ENCODE data around the gene CNTNAP1. TPM values are rescaled to one million over a fixed set of nuclear protein-coding genes. Genes with fewer than 3 reads are reported as not detected.
A peak's percentile ranks its signal among the peaks of the same experiment; 100 is the strongest.
"Not testable (repeated sequence)": the region's sequence is repeated elsewhere in the genome, so short reads cannot be mapped to it uniquely, and the experiment has no call there.

The CNTNAP1 gene
- 0.08 and 0.23 TPM in 2 replicates for total RNA-seq (2014; rRNA removed; shearing (Covaris generic))

GRCh38 chr17:42681976-42682721 lies at the start of gene CNTNAP1:
Gene CNTNAP1 (plus strand): TSS chr17:42682531. CDS start chr17:42682830, 299 bp downstream.
- no peak for DNase-seq (ENCODE audit: low spot score)

GRCh38 chr17:42632949-42633444 lies 49.3 kb upstream of the CNTNAP1 start:
- no peak for DNase-seq (ENCODE audit: low spot score)

DNA sequence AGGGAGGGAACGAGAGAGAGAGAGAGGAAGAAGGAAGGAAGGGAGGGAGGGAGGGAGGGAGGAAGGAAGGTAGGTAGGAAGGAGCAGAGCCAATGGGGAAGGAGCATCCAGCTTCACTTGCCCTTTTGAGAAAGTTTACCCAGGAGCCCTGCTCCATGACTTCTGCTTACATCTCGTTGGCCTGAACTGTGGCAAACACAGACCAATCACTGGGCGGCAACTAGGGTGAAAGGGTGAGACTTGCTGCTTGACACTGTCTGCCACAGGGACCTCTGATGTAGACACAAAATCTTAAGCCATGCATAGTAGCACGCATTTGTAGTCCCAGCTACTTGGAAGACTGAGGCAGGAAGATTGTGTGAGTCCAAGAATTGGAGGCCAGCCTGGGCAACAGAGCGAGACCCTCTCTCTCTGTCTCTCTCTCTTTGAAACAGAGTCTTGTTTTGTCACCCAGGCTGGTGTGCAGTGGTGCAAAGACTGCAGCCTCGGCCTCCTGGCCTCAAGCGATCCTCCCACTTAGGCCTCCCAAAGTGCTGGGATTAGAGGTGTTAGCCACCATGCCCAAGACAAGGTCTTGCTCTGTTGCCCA lies 42.7 kb upstream of the CNTNAP1 start:
- no peak for DNase-seq (ENCODE audit: low spot score)

- DNase-seq (ENCODE audit: low spot score): no peak
Observed at GRCh38 chr17:42640121-42640520, 42.2 kb upstream of the CNTNAP1 start.

DNA sequence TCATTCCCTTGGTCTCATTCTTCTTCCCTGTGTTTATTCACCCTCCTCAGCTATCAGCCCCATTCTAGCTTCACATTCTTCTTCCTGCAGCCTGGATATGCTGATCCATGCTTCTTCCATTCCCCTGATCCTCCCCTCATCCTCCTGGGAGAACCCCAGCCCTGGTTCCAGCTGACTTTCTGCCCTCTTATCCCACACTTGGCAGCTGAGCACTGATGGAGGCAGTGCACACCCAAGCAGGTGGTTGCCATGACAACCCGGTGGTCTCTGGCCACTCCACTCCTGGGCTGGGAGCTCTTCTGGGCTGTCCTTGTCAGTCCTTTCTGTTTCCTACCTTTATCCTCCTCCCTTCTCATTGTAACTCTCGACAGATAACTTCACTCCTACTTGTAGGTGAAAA lies 40.0 kb upstream of the CNTNAP1 start:
- no peak for DNase-seq (ENCODE audit: low spot score)

GRCh38 chr17:42647778-42648177 lies 34.6 kb upstream of the CNTNAP1 start:
- DNase-seq (ENCODE audit: low spot score): no peak

DNA sequence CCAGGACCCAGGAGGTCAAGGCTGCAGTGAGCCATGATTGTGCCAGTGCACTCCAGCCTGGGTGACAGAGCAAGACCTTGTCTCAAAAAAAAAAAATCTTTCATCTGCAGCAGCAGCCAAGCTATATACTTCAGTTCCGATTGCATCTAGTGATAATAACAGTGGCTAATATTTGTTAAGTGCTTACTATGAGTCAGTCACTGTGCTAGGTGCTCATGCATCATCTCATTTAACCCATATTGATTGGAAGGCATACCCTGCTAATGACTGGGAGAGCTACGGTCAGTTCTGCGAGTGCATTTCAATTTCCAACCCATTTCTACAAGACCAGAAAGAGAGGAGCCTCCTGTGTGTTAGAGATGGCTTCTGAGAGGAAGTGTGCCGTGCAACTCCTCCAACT lies 30.9 kb upstream of the CNTNAP1 start:
- DNase-seq (ENCODE audit: low spot score): no peak

- DNase-seq (ENCODE audit: low spot score): no peak
Observed at GRCh38 chr17:42653179-42654124, 28.9 kb upstream of the CNTNAP1 start.

DNA sequence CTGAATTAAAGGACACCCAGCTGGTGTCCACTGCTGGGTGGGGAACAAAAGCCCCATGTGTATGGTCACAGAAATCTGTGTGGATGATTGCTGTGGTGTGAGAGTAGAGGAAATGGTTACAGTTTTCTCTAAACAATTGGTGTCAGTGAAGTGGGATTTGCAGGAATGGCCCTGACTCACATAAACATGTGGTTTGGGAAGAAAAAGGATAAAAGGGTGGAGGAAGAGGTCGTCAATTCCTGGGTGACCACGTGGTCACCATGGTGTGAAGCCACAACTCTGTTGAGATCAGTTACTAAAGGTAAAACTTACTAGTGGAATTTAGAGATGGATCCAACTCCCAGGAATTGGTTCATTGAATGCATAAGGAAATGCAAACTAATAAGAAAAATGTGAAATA lies 26.8 kb upstream of the CNTNAP1 start:
- no peak for DNase-seq (ENCODE audit: low spot score)

DNA sequence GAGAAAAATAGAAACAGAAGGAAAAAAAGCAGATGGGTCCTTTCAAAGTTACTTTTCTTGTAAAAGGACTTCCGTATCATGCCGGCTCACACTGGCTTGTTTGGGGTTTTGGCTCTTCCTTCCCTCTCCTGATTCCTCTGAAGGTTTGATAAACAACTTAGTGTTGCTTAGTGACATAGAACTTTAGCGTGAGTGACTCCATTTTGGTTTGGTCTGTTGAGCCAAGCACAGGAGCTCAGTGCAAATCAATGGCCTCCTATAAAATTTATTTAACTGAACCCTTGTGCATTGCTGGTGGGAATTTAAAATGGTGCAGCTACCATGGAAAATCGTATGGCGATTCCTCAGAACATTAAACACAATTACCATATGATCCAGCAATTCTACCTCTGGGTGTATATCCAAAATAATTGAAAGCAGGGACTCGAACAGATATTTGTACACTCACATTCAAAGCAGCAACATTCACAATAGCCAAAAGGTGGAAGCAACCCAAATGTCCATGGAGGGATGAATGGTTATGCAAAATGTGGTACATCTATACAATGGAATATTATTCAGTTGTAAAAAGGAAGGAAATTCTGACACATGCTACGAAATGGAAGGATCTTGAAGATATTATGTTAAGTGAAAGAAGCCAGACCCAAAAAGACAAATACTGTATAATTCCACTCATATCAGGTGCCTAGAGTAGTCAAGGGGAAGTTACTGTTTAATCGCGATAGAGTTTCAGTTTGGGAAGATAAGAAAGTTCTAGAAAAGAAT lies 24.3 kb upstream of the CNTNAP1 start:
- no peak for DNase-seq (ENCODE audit: low spot score)

- peak; percentile 86 for DNase-seq (ENCODE audit: low spot score)
Observed at GRCh38 chr17:42659079-42659931, 23.0 kb upstream of the CNTNAP1 start, which contains the start of gene TUBG2. Gene TUBG2 (plus strand): TSS chr17:42659284. CDS start chr17:42659504, 220 bp downstream.

DNA sequence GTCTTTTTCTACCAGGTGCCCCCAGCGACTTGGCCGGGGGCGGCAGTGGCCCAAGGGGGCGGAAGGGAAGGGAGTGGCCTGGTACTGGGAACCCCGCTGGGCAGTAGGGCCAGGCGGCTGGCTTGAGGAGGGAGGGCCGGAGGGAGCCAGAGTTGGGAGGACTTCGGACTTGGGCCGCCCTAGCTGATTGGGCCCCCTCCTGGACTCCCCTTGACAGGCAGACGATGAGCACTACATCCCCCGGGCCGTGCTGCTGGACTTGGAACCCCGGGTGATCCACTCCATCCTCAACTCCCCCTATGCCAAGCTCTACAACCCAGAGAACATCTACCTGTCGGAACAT lies 22.4 kb upstream of the CNTNAP1 start:
- not testable (repeated sequence) for DNase-seq (ENCODE audit: low spot score)

DNA sequence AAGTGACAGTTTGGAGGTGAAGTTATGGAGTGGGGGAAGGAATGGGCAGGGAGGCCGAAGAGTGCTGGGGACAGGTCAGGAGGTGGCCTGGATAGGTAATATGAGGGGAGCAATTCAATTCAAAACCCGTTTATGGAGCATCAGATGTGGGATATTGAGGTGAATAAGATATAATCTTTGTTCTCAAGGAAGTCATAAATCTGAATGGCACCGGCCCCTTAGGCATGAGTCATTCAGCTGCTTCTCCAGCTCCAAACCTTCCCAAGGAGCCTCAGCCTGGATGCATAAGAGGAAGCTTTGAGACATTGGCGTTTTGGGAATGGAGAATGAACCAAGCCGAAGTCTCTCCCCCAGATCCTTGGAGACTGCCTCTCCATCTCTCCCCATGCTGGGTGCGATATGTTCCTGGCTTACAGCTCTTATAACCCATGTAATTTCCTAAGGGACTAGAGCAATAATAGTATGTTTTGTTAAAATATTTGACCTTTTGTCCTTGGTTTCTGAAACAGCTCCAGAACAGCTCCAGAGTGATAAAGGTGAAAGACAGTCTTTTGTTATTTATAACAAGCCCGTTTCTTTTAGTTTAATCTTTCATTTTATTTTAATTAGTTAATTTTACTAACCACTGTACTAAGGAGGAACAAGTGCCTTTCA lies 21.5 kb upstream of the CNTNAP1 start:
- peak; percentile 81 for DNase-seq (ENCODE audit: low spot score)

GRCh38 chr17:42665581-42666001 lies 16.7 kb upstream of the CNTNAP1 start:
- DNase-seq (ENCODE audit: low spot score): no peak

- DNase-seq (ENCODE audit: low spot score): not testable (repeated sequence)
Observed at GRCh38 chr17:42666126-42666525, 16.2 kb upstream of the CNTNAP1 start.

GRCh38 chr17:42667088-42667951 lies 15.0 kb upstream of the CNTNAP1 start:
- DNase-seq (ENCODE audit: low spot score): peak; percentile 93

GRCh38 chr17:42669705-42669976 lies 12.7 kb upstream of the CNTNAP1 start:
- no peak for DNase-seq (ENCODE audit: low spot score)

- DNase-seq (ENCODE audit: low spot score): no peak
Observed at GRCh38 chr17:42669977-42670788, 12.1 kb upstream of the CNTNAP1 start.

All from HT-29 (cell line).